Retinal pigment epithelial cell (primary cell): Measurements from ENCODE around the gene NFATC2.

Source experiments
- DNase-seq: peaks from one replicate; pipeline ENCODE4 v3.0.0-alpha.2; 2010; ENCODE audit warnings: low read depth
- H3K4me3 ChIP-seq: 2 replicates; pipeline ENCODE4 v1.5.1; 2011; ENCODE audit warnings: mild to moderate bottlenecking, low read length, control low read depth, moderate library complexity
- CTCF ChIP-seq: conservative IDR thresholded peaks from 2 replicates; pipeline ENCODE4 v1.5.1; 2011; ENCODE audit warnings: low read depth, low read length, control low read depth, inconsistent platforms

NFATC2 gene

DNA sequence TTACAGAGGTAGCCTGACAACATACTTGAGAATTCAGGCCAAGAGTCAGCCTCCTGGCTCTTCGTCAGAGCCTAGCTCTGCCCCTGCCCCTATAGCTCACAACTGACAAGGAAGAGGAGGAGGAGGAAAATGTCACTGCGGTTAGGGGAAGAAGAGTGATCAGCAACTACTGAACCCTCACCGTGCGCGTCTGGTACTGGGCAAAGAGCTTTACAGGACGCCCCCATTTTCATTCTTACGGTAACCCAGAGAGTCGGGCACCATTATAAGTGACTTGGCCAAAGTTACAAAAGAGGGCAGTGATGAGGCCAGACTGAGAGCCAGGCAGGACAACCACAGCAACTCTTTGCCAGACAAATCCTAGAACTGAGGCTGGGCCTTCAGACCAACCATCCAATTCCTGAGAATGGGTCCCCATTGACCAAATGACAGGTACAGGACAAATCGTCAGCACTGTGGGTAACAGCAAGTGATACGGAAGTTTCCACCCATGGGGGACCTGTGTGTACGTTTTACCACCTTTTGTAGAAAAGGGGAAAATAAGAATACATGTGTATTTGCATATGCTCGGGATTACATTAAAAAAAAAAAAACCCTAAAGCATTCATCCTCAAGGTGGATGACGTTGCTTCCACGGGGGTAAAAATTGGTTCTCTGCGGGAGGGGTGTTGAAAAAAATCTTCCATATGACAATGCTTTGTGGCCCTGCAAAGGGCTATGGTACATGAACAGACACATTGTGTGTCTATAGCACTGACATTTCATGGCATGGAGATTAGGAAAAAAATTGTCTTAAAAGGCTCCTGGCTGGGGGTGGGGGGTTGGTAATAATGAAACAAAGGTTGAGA is 118.0 kb downstream of the NFATC2 start:
- DNase-seq = no peak
- H3K4me3 ChIP-seq = no peak overlapping the region

GRCh38 chr20:51423810-51424209 is 118.7 kb downstream of the NFATC2 start:
- no peak for TF ChIP-seq CTCF
- no peak overlapping the region for H3K4me3 ChIP-seq

More for the DNA sequence above, 118.0 kb downstream of the NFATC2 start:
- TF ChIP-seq CTCF = no peak

GRCh38 chr20:51423290-51423667 is 119.2 kb downstream of the NFATC2 start:
- DNase-seq = no peak
- H3K4me3 ChIP-seq = no peak overlapping the region

More at GRCh38 chr20:51423810-51424209, 118.7 kb downstream of the NFATC2 start:
- DNase-seq = no peak

DNA sequence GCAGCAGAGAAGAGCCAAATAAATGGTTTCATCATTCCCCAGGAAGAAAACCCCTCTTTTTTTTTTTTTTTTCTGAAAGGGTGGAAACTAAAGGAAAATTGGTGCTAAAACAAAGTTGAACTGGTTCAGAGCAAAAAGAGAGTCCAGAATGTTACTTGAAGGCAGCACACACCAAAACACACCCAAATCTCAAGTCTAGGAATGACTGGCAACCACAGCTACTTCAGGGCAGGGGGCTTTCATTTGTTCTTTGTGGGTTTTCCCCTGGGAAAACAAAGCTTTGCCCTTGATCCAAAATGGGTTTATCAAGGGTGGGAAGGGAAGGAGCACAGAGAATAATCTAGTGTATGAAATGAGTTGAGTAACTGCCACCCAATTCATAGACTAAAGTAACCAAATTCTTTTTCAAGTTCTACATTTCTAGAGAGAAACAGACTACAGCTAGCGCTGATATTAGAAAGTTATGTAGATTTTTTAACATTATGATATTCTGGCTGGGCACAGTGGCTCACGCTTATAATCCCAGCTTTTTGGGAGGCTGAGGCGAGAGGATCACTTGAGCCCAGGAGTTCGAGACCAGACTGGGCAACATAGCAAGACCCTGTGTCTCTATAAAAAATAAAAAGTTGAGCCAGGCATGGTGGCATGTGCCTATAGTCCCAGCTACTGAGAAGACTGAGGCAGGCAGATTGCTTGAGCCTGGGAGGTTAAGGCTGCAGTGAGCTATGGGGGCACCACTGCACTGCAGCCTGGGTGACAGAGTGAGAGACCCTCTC is 119.8 kb downstream of the NFATC2 start:
- no peak for TF ChIP-seq CTCF
- H3K4me3 ChIP-seq = no peak overlapping the region
- DNase-seq = no peak

More at GRCh38 chr20:51423290-51423667, 119.2 kb downstream of the NFATC2 start:
- TF ChIP-seq CTCF = no peak

- no peak for DNase-seq
- no peak for TF ChIP-seq CTCF
- H3K4me3 ChIP-seq = no peak overlapping the region
Measured at GRCh38 chr20:51420805-51421204, 121.7 kb downstream of the NFATC2 start.

DNA sequence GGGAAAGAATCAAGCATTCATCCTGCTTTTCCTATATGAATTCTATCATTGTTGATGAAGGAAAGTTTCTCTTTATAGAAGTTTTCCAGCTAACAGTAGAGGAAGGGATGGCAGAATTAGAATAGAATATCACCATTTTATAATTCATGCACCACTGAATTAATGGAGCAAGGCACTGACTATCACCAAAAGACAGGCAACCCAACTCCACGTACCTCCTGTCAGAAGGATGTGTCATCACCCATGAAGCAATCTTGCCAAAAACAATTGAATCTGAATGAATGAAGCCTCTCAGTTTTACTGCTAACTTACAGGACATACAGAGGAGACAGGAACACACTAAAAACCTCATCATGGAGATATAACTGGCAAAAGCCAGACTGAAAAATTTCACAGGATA is 122.4 kb downstream of the NFATC2 start:
- no peak for DNase-seq
- no peak overlapping the region for H3K4me3 ChIP-seq
- TF ChIP-seq CTCF = no peak
